Activated CD4-positive, alpha-beta memory T cell treated with anti-CD3 and anti-CD28 coated beads, Interleukin-2, amount 10 ng/mL, durations not matched to agents 7 days and 5 days (primary cell): Measurements from ENCODE around the gene DVL3. TPM values are rescaled to one million over a fixed set of nuclear protein-coding genes. Genes with fewer than 3 reads are reported as not detected.
"Not testable (repeated sequence)": the region's sequence is repeated elsewhere in the genome, so short reads cannot be mapped to it uniquely, and the experiment has no call there.

Source experiments
- CTCF ChIA-PET: fragments of 350-600 bp; sonication (Branson Sonifier 250); formaldehyde crosslinking; loops from one replicate; lab custom pipeline; 2021; ENCODE audit warnings: antibody characterized with exemption, inconsistent platforms; lab: Charles Lee
- POLR2A ChIA-PET: fragments of 350-600 bp; sonication (Branson Sonifier 250); formaldehyde crosslinking; loops from one replicate; lab custom pipeline; 2021; ENCODE audit warnings: antibody characterized with exemption; lab: Charles Lee
- DNase-seq: peaks from one replicate; pipeline ENCODE4 v3.0.0-alpha.2; 2020
- H3K27ac Mint-ChIP-seq: one replicate; pipeline ENCODE4 v1.8.0; 2021; ENCODE audit warnings: mild to moderate bottlenecking, mixed read lengths
- H3K27me3 Mint-ChIP-seq: one replicate; pipeline ENCODE4 v1.8.0; 2021; ENCODE audit warnings: mixed read lengths
- H3K36me3 Mint-ChIP-seq: one replicate; pipeline ENCODE4 v1.8.0; 2021; ENCODE audit warnings: low read depth, mixed read lengths
- H3K4me1 Mint-ChIP-seq: one replicate; pipeline ENCODE4 v1.8.0; 2021; ENCODE audit warnings: mixed read lengths
- H3K4me3 Mint-ChIP-seq: one replicate; pipeline ENCODE4 v1.8.0; 2021; ENCODE audit warnings: mild to moderate bottlenecking, mixed read lengths
- H3K9me3 Mint-ChIP-seq: one replicate; pipeline ENCODE4 v1.8.0; 2021; ENCODE audit warnings: mixed read lengths
- total RNA-seq, 2 experiments: library from RNA; stranded (reverse); gene quantifications; one replicate each; pipeline ENCODE4 v1.2.3, GENCODE V29; 2021

Gene DVL3
- 10 to 100 TPM; 33.2 to 40.7 TPM for total RNA-seq

DNA sequence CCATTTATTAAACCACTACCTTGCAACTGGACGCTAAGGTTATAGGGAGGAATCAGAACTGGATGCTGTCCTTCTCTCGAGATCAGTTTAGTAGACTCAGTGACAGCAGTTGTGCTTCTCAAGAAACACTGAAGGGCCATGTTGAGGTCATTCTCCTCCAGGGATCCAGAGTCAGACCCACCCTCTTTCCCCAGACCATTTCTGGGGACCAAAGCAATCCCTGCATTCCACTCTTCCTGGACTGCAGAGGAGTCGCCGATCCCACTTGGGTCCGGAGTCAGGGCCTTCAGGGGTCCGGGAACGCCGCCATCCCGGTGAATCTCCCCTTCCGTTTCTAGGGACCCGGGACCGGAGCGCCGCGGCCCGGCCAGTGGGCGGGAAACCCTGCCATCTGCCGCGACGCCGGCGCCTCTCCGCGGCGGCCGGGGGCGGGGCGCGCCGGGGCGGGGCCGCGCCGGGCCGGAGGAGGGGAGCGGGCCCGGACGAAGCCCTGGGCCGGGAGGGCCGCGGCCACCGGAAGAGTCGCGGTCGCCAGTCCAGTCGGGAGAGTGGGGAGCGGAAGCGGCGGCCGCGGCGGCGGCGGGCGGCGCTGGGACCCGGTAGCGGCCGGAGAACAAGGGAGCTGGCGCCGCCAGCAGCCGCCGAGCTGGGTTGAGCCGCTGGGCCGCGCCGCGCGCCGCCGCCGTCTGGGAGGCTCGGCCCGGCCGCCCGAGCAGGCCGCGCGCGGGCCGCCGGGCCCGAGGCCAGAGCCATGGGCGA, at the start of gene DVL3:
Gene DVL3, plus strand, starts transcription at position 493 of the 759 bp plus-strand sequence. Its CDS starts 259 bp downstream, at position 752.
- H3K9me3 Mint-ChIP-seq = no peaks in the 10 kb centered on the region
- ChIA-PET POLR2A (interaction anchor here (1.0 to 2.8 kb wide), 6 partner anchors 10 to 73 kb away, joined by 3 to 27 read pairs (median 4); partner anchors contain the start of genes ABCF3, AP2M1, EIF2B5 and VWA5B2), CTCF (interaction anchor here (0.7 to 1.4 kb wide), 4 partner anchors 18 to 40 kb away, joined by 3 to 6 read pairs (median 4); partner anchors contain the start of gene ABCF3)
- no peaks in the 10 kb centered on the region for H3K27me3 Mint-ChIP-seq
- peaks cover 25% of the 10 kb centered on the region for H3K4me1 Mint-ChIP-seq
- H3K27ac Mint-ChIP-seq = peak within 1 kb of the TSS; percentile 79
- peaks cover 4% of the 10 kb centered on the region for H3K36me3 Mint-ChIP-seq
- peak within 1 kb of the TSS; percentile 93 for H3K4me3 Mint-ChIP-seq
- peak; percentile 59 for DNase-seq

DNA sequence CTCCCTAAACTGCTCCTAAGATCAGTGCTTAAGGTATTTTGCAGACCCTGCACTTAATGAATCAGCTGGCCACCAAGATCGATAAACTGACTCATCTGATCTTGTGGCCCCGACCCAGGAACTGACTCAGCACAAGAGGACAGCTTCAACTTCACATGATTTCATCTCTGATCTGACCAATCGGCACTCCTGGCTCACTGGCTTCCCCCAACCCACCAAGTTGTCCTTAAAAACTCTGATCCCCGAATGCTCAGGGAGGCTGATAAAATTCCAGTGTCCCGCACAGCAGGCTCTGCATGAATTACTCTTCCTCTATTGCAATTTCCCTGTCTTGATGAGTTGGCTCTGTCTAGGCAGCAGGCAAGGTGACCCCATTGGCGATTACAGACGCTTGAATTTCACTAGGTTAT, 44.9 kb upstream of the DVL3 start:
- no peak overlapping the region for H3K27ac Mint-ChIP-seq

GRCh38 chr3:184116017-184116416, 39.2 kb upstream of the DVL3 start:
- Mint-ChIP-seq H3K36me3 (no peaks in the 10 kb centered on the region), H3K27me3 (peaks cover 11% of the 10 kb centered on the region), H3K4me1 (no peaks in the 10 kb centered on the region), H3K27ac (no peak overlapping the region), H3K9me3 (no peaks in the 10 kb centered on the region), H3K4me3 (no peak overlapping the region)
- ChIA-PET CTCF (no interaction called here), POLR2A (no interaction called here)
- DNase-seq = no peak

More for the DNA sequence above, 44.9 kb upstream of the DVL3 start:
- Mint-ChIP-seq H3K27me3 (peaks cover 6% of the 10 kb centered on the region), H3K4me3 (no peak overlapping the region), H3K9me3 (no peaks in the 10 kb centered on the region), H3K4me1 (peaks cover 4% of the 10 kb centered on the region), H3K36me3 (no peaks in the 10 kb centered on the region)
- ChIA-PET CTCF (interaction anchor here (1.6 to 1.9 kb wide), 2 partner anchors 117 to 226 kb away, joined by 4 to 5 read pairs; partner anchors contain the start of gene PARL), POLR2A (no interaction called here)
- no peak for DNase-seq

GRCh38 chr3:184117636-184118035, 37.5 kb upstream of the DVL3 start:
- ChIA-PET CTCF (interaction anchor here (1.3 kb wide), 1 partner anchor 222 kb away, joined by 5 read pairs; no protein-coding TSS in a partner anchor), POLR2A (no interaction called here)

DNA sequence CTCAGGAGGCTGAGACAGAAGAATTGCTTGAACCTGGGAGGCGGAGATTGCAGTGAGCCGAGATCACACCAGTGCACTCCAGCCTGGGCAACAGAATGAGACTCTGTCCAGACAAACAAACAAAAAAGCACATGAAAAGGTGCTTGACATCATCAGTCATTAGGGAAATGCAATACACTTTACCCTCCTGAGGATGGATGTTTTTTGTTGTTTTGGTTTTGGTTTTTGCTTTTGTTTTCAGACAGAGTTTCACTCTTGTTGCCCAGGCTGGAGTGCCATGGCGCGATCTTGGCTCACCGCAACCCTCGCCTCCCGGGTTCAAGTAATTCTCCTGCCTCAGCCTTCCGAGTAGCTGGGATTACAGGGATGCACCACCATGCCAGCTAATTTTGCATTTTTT, 34.1 kb upstream of the DVL3 start:
- CTCF ChIA-PET, POLR2A ChIA-PET, H3K36me3 Mint-ChIP-seq, H3K9me3 Mint-ChIP-seq, H3K27ac Mint-ChIP-seq, H3K4me1 Mint-ChIP-seq, H3K4me3 Mint-ChIP-seq, DNase-seq: not testable (repeated sequence)
- H3K27me3 Mint-ChIP-seq = peaks cover 15% of the 10 kb centered on the region

More at GRCh38 chr3:184117636-184118035, 37.5 kb upstream of the DVL3 start:
- H3K4me1 Mint-ChIP-seq = no peaks in the 10 kb centered on the region
- no peaks in the 10 kb centered on the region for H3K36me3 Mint-ChIP-seq
- no peak for DNase-seq
- H3K27ac Mint-ChIP-seq = no peak overlapping the region
- no peak overlapping the region for H3K4me3 Mint-ChIP-seq
- H3K27me3 Mint-ChIP-seq = peaks cover 12% of the 10 kb centered on the region
- H3K9me3 Mint-ChIP-seq = no peaks in the 10 kb centered on the region

DNA sequence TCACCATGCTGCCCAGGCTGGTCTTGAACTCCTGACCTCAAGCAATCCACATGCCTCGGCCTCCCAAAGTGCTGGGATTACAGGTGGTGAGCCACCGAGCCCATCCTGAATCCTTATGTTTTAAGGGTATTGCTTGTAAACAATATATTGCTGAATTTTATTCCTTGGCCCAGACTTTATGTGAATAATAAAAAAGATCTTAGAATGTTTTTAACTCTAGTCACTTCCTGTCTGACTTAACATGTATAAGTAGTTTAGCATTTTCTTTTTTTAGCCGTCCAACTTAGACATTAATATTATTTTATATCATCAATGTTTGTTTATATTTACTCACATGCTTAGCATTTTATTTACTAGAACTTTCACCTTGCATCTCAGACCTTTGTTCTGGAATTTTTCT, 29.2 kb upstream of the DVL3 start:
- Mint-ChIP-seq H3K9me3 (no peaks in the 10 kb centered on the region), H3K4me3 (no peak overlapping the region), H3K27ac (no peak overlapping the region), H3K27me3 (peaks cover 8% of the 10 kb centered on the region), H3K4me1 (no peaks in the 10 kb centered on the region), H3K36me3 (no peaks in the 10 kb centered on the region)
- ChIA-PET POLR2A (no interaction called here), CTCF (no interaction called here)
- no peak for DNase-seq

DNA sequence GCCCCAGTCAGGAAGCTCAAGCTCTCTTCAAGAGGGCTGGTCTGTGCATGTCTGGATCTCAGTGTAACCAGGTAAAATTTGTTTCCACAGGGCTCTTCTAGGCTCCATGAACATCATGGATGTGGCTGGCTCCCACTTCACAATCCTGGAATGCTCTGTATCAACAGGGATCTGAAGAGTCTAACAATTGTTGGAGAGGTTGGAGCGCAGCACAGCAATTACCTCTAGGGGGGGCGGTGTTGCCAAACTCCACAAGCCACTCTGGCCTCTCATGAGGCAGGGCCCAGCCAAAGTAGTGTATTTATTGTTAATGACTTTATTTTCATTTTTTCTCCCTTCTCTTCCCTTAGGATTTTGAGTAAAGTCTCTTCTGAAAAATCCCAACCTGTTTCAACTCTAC, 26.2 kb upstream of the DVL3 start:
- no peak overlapping the region for H3K4me3 Mint-ChIP-seq
- H3K4me1 Mint-ChIP-seq = peaks cover 7% of the 10 kb centered on the region
- no peaks in the 10 kb centered on the region for H3K36me3 Mint-ChIP-seq
- H3K9me3 Mint-ChIP-seq = no peaks in the 10 kb centered on the region
- ChIA-PET POLR2A (no interaction called here), CTCF (interaction anchor here (1.9 kb wide), 1 partner anchor 98 kb away, joined by 4 read pairs; no protein-coding TSS in a partner anchor)
- DNase-seq = peak; percentile 24
- H3K27me3 Mint-ChIP-seq = peaks cover 5% of the 10 kb centered on the region
- H3K27ac Mint-ChIP-seq = no peak overlapping the region

DNA sequence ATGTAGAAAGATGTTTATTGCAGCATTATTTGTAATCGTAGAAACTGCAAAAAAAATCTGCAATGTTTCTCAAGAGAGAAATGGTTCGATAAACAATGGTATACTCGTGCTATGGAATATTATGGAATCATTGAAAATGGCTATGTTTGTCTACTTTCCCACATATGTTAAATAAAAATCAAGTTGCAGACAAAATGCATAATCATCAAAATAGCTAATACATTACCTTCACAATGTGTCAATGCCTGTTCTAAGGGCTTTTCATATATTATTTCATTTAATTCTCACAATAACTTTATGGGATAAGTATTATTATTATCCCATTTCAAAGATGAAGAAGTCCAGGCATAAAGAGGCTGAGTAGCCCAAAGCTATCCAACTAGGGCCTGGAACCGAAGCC, 22.2 kb upstream of the DVL3 start:
- POLR2A ChIA-PET = interaction anchor here (0.6 to 4.9 kb wide), 2 partner anchors 23 to 132 kb away, joined by 3 to 27 read pairs; partner anchors contain the start of gene DVL3
- Mint-ChIP-seq H3K4me1 (peaks cover 27% of the 10 kb centered on the region), H3K27me3 (peaks cover 3% of the 10 kb centered on the region), H3K9me3 (no peaks in the 10 kb centered on the region), H3K36me3 (peaks cover 14% of the 10 kb centered on the region), H3K27ac (no peak overlapping the region), H3K4me3 (no peak overlapping the region)
- no peak for DNase-seq
- CTCF ChIA-PET = interaction anchor here (1.4 kb wide), 1 partner anchor 94 kb away, joined by 4 read pairs; no protein-coding TSS in a partner anchor

- Mint-ChIP-seq H3K4me1 (peaks cover 29% of the 10 kb centered on the region), H3K36me3 (peaks cover 15% of the 10 kb centered on the region), H3K27me3 (no peaks in the 10 kb centered on the region), H3K4me3 (peak overlapping the region; percentile 98), H3K27ac (peak overlapping the region; percentile 90), H3K9me3 (no peaks in the 10 kb centered on the region)
- CTCF ChIA-PET = interaction anchor here (1.4 to 4.1 kb wide), 3 partner anchors 11 to 116 kb away, joined by 6 to 17 read pairs (median 6); partner anchors contain the start of genes ABCC5 and EEF1AKMT4
- DNase-seq = peak; percentile 41
- POLR2A ChIA-PET = interaction anchor here (1.0 to 4.9 kb wide), 8 partner anchors 10 to 250 kb away, joined by 3 to 27 read pairs (median 7); partner anchors contain the start of genes ALG3, DVL3 and EEF1AKMT4
Measured at GRCh38 chr3:184133840-184134745, 21.1 kb upstream of the DVL3 start.

- DNase-seq = no peak
- Mint-ChIP-seq H3K4me3 (peak overlapping the region; percentile 98), H3K27me3 (no peaks in the 10 kb centered on the region), H3K27ac (peak overlapping the region; percentile 90), H3K36me3 (peaks cover 15% of the 10 kb centered on the region), H3K9me3 (no peaks in the 10 kb centered on the region), H3K4me1 (peaks cover 29% of the 10 kb centered on the region)
- ChIA-PET CTCF (interaction anchor here (0.8 to 4.1 kb wide), 5 partner anchors 10 to 239 kb away, joined by 3 to 17 read pairs (median 6); partner anchors contain the start of genes ABCC5 and EEF1AKMT4), POLR2A (interaction anchor here (0.6 to 4.9 kb wide), 15 partner anchors 9 to 251 kb away, joined by 3 to 27 read pairs (median 4); partner anchors contain the start of genes ABCC5, ALG3, DVL3 and EEF1AKMT4)
Measured at GRCh38 chr3:184134746-184135148, 20.4 kb upstream of the DVL3 start.

- H3K27me3 Mint-ChIP-seq = no peaks in the 10 kb centered on the region
Measured at GRCh38 chr3:184135149-184135910, 19.8 kb upstream of the DVL3 start, which contains the start of gene EIF2B5. Gene EIF2B5 (plus strand): TSS chr3:184135358. CDS start chr3:184135386, 28 bp downstream.

More at GRCh38 chr3:184135149-184135910, 19.8 kb upstream of the DVL3 start, which contains the start of gene EIF2B5:
- Mint-ChIP-seq H3K4me3 (peak within 1 kb of the TSS; percentile 98), H3K36me3 (peaks cover 20% of the 10 kb centered on the region), H3K4me1 (peaks cover 31% of the 10 kb centered on the region), H3K27ac (peak within 1 kb of the TSS; percentile 90), H3K9me3 (no peaks in the 10 kb centered on the region)
- CTCF ChIA-PET = interaction anchor here (0.8 to 4.1 kb wide), 7 partner anchors 10 to 240 kb away, joined by 3 to 17 read pairs (median 5); partner anchors contain the start of genes ABCC5 and EEF1AKMT4
- POLR2A ChIA-PET = interaction anchor here (0.6 to 4.9 kb wide), 19 partner anchors 9 to 251 kb away, joined by 3 to 27 read pairs (median 4); partner anchors contain the start of genes ABCC5, ABCF3, ALG3 and DVL3
- peak; percentile 91 for DNase-seq
